ENCODE measurements around the gene RAB6B. TPM values are rescaled to one million over a fixed set of nuclear protein-coding genes. Genes with fewer than 3 reads are reported as not detected.

RAB6B gene
- total RNA-seq, 1 donor from 2014 or later: 0.65 TPM

GRCh38 chr3:133926736-133927539 lies 31.3 kb upstream of the RAB6B start:
- no peak overlapping the region for H3K4me3 Mint-ChIP-seq
- H3K36me3 Mint-ChIP-seq (ENCODE audit: low read depth): no peaks in the 10 kb centered on the region
- peaks cover 30% of the 10 kb centered on the region for H3K27me3 Mint-ChIP-seq (ENCODE audit: insufficient read depth)
- peaks cover 5% of the 10 kb centered on the region for H3K4me1 Mint-ChIP-seq (ENCODE audit: low read depth)
- no peaks in the 10 kb centered on the region for H3K9me3 Mint-ChIP-seq
- no peak overlapping the region for H3K27ac Mint-ChIP-seq
- intact Hi-C loops (cut with micrococcal nuclease): loop anchor here (1.0 to 10.0 kb wide), 4 partner anchors 108 to 1200 kb away; no protein-coding TSS in a partner anchor
- no peak for DNase-seq (ENCODE audit: low spot score)

DNA sequence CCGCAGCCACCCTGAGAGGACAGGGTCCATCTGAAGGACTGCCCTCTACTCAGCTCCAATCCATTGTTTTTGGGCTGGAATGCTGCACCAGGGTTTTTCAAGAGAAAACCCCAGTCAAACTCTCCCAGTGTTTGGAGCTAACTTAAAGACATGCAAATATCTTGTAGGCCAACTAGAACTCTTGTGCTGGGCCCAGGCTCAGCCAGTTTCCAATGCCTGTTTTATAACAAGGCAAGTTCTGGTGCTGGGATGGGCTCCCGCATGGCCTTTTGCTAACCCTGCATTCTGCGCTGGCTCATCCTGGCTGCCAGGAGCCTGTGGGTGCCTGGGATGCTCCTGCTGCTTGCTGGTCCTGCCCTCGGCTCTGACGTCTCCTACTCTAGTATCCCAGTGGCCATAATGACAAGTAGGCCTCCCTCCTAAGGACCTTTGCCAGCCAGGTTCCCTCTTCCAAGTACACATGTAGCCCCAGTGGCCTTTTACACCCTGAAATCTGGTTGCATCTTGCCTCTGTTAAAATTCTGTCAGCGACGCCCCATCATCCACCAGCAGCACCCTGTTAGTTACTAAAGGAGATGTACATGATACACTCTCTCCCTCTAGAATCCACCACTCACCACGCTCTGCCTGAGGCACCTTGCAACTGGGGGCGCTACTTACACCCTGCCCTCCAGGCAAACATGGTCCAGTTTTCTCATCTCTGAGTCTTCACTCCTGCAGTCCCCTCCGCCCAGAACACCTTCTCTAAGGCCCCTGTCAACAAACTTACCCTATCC lies 30.5 kb upstream of the RAB6B start:
- no peak for DNase-seq (ENCODE audit: low spot score)
- Mint-ChIP-seq H3K4me3 (no peak overlapping the region), H3K9me3 (no peaks in the 10 kb centered on the region), H3K27me3 (ENCODE audit: insufficient read depth) (peaks cover 32% of the 10 kb centered on the region), H3K36me3 (ENCODE audit: low read depth) (no peaks in the 10 kb centered on the region), H3K4me1 (ENCODE audit: low read depth) (peaks cover 5% of the 10 kb centered on the region), H3K27ac (no peak overlapping the region)
- intact Hi-C loops (cut with micrococcal nuclease): loop anchor here (5.0 to 10.0 kb wide), 2 partner anchors 289 to 1199 kb away; no protein-coding TSS in a partner anchor

DNA sequence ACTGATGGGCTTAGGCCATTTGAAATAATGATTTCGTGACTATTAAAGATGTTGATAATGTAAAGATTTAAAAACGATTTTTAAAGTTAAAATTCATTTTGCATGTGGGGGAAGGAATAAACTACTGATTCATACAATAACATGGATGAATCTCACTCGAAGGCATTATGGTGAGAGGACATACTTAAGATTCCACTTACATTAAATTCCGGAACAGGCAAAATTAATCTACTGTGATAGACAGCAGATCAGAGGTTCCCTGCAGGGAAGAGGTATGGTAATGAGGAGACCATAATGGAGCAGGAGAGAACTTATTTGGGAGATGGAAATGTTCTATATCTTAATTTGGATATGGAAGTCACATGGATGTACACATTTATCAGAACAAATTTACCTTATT lies 28.4 kb upstream of the RAB6B start:
- Mint-ChIP-seq H3K36me3 (ENCODE audit: low read depth) (no peaks in the 10 kb centered on the region), H3K9me3 (no peaks in the 10 kb centered on the region), H3K27me3 (ENCODE audit: insufficient read depth) (peaks cover 37% of the 10 kb centered on the region), H3K4me3 (no peak overlapping the region), H3K4me1 (ENCODE audit: low read depth) (peaks cover 5% of the 10 kb centered on the region), H3K27ac (no peak overlapping the region)
- DNase-seq (ENCODE audit: low spot score): no peak
- intact Hi-C loops (cut with micrococcal nuclease): loop anchor here (10.0 kb wide), 1 partner anchor 291 kb away; no protein-coding TSS in a partner anchor

DNA sequence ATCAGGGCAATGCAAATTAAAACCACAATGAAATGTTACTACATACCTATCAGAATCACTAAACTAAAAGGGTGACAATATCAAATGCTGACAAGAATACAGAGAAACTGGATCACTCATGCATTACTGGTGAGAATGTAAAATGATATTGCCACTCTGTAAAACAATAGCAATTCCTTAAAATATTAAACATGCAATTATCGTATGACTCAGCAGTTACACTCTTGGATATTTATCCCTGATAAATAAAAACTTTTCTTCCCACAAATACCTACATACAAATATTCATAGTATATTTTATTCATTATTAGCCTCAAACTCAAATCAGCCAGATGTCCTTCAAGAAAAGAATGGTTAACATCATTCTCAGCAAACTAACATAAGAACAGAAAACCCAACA lies 25.9 kb upstream of the RAB6B start:
- intact Hi-C loops (cut with micrococcal nuclease): loop anchor here (10.0 kb wide), 1 partner anchor 293 kb away; no protein-coding TSS in a partner anchor
- Mint-ChIP-seq H3K36me3 (ENCODE audit: low read depth) (no peaks in the 10 kb centered on the region), H3K4me3 (no peak overlapping the region), H3K9me3 (no peaks in the 10 kb centered on the region), H3K27me3 (ENCODE audit: insufficient read depth) (peaks cover 29% of the 10 kb centered on the region), H3K4me1 (ENCODE audit: low read depth) (no peaks in the 10 kb centered on the region), H3K27ac (no peak overlapping the region)
- DNase-seq (ENCODE audit: low spot score): no peak

DNA sequence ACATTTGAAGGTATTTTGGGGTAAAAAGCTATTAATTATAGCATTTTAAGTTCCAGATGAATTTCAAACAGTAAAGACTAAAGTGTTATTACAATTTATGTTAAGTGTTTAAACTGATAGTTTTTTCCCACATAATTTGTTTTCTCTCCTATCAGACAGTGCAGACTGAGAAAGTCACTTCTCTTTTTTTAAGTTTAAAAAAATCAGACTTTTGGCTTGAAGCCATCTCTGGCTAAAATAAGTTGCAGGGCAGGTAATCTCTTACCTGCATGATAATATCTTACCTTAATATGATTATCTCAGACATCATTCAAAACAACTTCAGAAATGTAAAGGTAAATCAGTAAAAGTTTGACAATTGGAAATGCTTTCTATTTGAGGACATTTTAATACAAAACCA lies 21.5 kb upstream of the RAB6B start:
- H3K4me1 Mint-ChIP-seq (ENCODE audit: low read depth): no peaks in the 10 kb centered on the region
- H3K27me3 Mint-ChIP-seq (ENCODE audit: insufficient read depth): peaks cover 20% of the 10 kb centered on the region
- no peaks in the 10 kb centered on the region for H3K36me3 Mint-ChIP-seq (ENCODE audit: low read depth)
- H3K9me3 Mint-ChIP-seq: no peaks in the 10 kb centered on the region
- H3K27ac Mint-ChIP-seq: no peak overlapping the region
- no peak overlapping the region for H3K4me3 Mint-ChIP-seq
- intact Hi-C loops (cut with micrococcal nuclease): no loop called here
- no peak for DNase-seq (ENCODE audit: low spot score)

- no peak for DNase-seq (ENCODE audit: low spot score)
- Mint-ChIP-seq H3K27me3 (ENCODE audit: insufficient read depth) (peaks cover 17% of the 10 kb centered on the region), H3K4me1 (ENCODE audit: low read depth) (no peaks in the 10 kb centered on the region), H3K36me3 (ENCODE audit: low read depth) (no peaks in the 10 kb centered on the region), H3K27ac (no peak overlapping the region), H3K4me3 (no peak overlapping the region), H3K9me3 (no peaks in the 10 kb centered on the region)
- intact Hi-C loops (cut with micrococcal nuclease): no loop called here
These were observed 20.3 kb upstream of the RAB6B start for GRCh38 chr3:133915685-133916658.

- Mint-ChIP-seq H3K4me1 (ENCODE audit: low read depth) (no peaks in the 10 kb centered on the region), H3K27me3 (ENCODE audit: insufficient read depth) (peaks cover 15% of the 10 kb centered on the region), H3K36me3 (ENCODE audit: low read depth) (no peaks in the 10 kb centered on the region), H3K4me3 (no peak overlapping the region), H3K27ac (no peak overlapping the region), H3K9me3 (no peaks in the 10 kb centered on the region)
- intact Hi-C loops (cut with micrococcal nuclease): no loop called here
- no peak for DNase-seq (ENCODE audit: low spot score)
These were observed 19.3 kb upstream of the RAB6B start for GRCh38 chr3:133914839-133915600.

DNA sequence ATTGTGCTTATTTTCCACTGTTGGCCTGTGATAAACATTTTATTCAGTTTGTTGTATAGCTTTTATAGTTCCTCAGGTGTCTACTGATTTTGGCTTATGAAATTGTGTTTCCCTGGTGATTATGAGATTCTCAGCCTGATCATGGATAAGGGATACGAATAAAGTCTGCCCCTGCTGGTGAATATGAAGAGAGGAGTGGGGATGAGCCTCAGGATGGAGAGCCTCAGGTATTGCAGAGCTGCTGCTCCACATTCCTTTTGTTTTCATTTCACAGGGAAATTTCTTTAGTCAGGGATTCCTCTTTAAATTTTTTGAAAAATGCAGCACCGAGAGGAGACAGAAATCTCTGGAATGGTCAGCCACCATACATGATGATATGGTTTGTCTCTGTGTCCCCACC lies 14.7 kb upstream of the RAB6B start:
- peaks cover 12% of the 10 kb centered on the region for H3K27me3 Mint-ChIP-seq (ENCODE audit: insufficient read depth)
- H3K4me3 Mint-ChIP-seq: no peak overlapping the region
- no peak for DNase-seq (ENCODE audit: low spot score)
- H3K4me1 Mint-ChIP-seq (ENCODE audit: low read depth): no peaks in the 10 kb centered on the region
- H3K36me3 Mint-ChIP-seq (ENCODE audit: low read depth): no peaks in the 10 kb centered on the region
- H3K9me3 Mint-ChIP-seq: no peaks in the 10 kb centered on the region
- intact Hi-C loops (cut with micrococcal nuclease): no loop called here
- H3K27ac Mint-ChIP-seq: no peak overlapping the region

DNA sequence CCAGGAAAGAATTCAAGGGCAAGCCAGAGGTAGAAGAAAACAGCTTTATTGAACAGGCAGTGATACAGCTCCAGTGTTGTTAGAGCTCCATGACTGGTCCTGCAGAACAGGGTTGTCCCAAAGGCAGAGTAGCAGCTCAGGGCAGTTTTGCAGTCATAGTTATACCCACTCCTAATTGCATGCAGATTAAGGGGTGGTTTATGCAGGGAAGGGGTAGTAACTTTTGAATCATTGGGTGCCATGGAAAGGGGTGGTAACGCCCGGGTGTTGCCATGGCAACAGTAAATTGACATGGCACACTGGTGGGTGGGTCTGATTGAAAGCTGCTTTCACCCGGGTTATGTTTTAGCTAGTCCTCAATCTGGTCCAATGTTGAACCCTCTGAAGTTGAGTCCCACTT lies 9.7 kb upstream of the RAB6B start:
- no peak overlapping the region for H3K4me3 Mint-ChIP-seq
- no peaks in the 10 kb centered on the region for H3K9me3 Mint-ChIP-seq
- no peaks in the 10 kb centered on the region for H3K36me3 Mint-ChIP-seq (ENCODE audit: low read depth)
- no peak overlapping the region for H3K27ac Mint-ChIP-seq
- H3K4me1 Mint-ChIP-seq (ENCODE audit: low read depth): no peaks in the 10 kb centered on the region
- H3K27me3 Mint-ChIP-seq (ENCODE audit: insufficient read depth): peaks cover 37% of the 10 kb centered on the region
- intact Hi-C loops (cut with micrococcal nuclease): no loop called here
- no peak for DNase-seq (ENCODE audit: low spot score)

DNA sequence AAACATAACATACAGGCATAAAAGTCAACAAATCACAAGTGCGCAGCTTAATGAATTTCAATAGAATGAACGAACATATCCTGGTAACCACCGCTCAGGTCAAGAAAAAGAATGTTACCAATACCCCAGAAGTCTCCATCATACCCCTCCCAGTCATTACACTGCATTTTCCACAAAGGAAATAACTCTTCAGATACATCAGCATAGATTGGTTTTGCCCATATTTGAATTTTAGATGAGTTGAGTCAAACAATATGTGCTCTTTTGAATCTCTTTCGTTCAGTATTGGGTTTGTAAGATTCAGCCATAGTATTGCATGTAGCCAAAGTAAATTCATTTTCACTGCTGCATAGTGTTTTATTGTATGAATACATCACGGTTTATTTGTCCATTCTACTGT lies 6.2 kb upstream of the RAB6B start:
- no peaks in the 10 kb centered on the region for H3K9me3 Mint-ChIP-seq
- H3K4me1 Mint-ChIP-seq (ENCODE audit: low read depth): no peaks in the 10 kb centered on the region
- no peaks in the 10 kb centered on the region for H3K36me3 Mint-ChIP-seq (ENCODE audit: low read depth)
- intact Hi-C loops (cut with micrococcal nuclease): no loop called here
- H3K4me3 Mint-ChIP-seq: no peak overlapping the region
- no peak for DNase-seq (ENCODE audit: low spot score)
- H3K27ac Mint-ChIP-seq: no peak overlapping the region
- peaks cover 49% of the 10 kb centered on the region for H3K27me3 Mint-ChIP-seq (ENCODE audit: insufficient read depth)

DNA sequence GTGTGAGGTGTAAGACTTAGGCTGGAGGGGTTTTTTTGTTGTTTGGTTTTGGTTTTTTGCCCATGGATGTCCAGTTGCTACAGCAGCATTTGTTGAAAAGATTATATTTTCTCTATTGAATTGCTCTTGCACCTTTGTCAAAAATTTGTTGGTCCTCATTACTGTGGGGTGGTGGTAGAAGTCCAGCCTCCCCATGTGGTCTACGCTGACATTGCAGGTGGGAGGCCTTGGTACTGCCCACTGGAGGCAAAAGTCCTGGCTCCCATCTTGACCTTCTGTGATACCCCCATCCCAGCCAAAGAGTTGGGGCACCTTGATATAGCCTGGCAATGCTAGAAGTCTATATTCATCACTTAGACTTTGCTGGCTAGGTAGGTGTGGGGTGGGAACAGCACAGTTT lies 5.4 kb upstream of the RAB6B start:
- H3K36me3 Mint-ChIP-seq (ENCODE audit: low read depth): no peaks in the 10 kb centered on the region
- H3K9me3 Mint-ChIP-seq: no peaks in the 10 kb centered on the region
- intact Hi-C loops (cut with micrococcal nuclease): no loop called here
- H3K4me1 Mint-ChIP-seq (ENCODE audit: low read depth): no peaks in the 10 kb centered on the region
- H3K4me3 Mint-ChIP-seq: no peak overlapping the region
- no peak overlapping the region for H3K27ac Mint-ChIP-seq
- no peak for DNase-seq (ENCODE audit: low spot score)
- peaks cover 53% of the 10 kb centered on the region for H3K27me3 Mint-ChIP-seq (ENCODE audit: insufficient read depth)

DNA sequence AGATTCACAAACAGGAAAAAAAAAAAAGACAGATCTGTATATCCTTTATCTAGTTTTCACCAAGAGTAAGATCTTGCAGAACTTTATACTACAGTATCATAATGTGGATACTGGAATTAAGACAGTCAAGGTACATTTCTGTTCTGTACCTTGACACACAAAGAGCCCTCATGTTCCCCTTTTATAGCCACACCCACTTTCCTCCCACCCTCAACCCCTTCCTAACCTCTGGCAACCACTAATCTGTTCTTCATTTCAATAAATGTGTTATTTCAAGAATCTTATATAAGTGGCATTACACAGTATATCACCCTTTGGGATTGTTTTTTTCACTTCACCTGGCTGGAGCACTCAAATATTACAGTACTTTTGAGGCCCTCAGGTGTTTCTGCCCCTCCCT lies 3.6 kb upstream of the RAB6B start:
- H3K27ac Mint-ChIP-seq: no peak overlapping the region
- intact Hi-C loops (cut with micrococcal nuclease): no loop called here

More for the DNA sequence above, 3.6 kb upstream of the RAB6B start:
- DNase-seq (ENCODE audit: low spot score): no peak
- Mint-ChIP-seq H3K4me3 (no peak overlapping the region), H3K27me3 (ENCODE audit: insufficient read depth) (peaks cover 49% of the 10 kb centered on the region), H3K36me3 (ENCODE audit: low read depth) (no peaks in the 10 kb centered on the region), H3K9me3 (no peaks in the 10 kb centered on the region), H3K4me1 (ENCODE audit: low read depth) (no peaks in the 10 kb centered on the region)
